ENCODE measurements around the gene ETS1.

The ETS1 gene

GRCh38 chr11:128421577-128422330, 165.6 kb downstream of the ETS1 start:
- DNase-seq: peak; percentile 11

DNA sequence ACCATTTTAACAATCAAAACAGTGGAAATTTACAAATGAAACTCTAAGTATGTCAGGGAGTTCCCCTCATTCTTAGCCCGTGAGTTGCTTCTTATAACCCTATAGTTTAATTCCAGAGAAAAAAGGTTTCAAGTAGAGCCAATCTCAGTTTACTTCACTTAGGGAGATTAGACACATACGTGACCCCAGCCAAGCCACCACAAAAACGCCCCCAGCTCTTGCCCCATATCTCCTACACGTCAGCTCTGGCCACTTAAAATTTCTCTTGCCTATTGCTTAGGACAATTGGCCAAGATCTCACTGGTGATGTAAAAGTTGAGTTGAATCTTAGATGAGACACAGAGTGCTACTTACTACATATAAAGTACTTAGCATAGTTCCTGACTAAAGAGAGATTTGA, 166.4 kb downstream of the ETS1 start:
- no peak for DNase-seq

GRCh38 chr11:128420265-128420664, 167.1 kb downstream of the ETS1 start:
- no peak for DNase-seq

DNA sequence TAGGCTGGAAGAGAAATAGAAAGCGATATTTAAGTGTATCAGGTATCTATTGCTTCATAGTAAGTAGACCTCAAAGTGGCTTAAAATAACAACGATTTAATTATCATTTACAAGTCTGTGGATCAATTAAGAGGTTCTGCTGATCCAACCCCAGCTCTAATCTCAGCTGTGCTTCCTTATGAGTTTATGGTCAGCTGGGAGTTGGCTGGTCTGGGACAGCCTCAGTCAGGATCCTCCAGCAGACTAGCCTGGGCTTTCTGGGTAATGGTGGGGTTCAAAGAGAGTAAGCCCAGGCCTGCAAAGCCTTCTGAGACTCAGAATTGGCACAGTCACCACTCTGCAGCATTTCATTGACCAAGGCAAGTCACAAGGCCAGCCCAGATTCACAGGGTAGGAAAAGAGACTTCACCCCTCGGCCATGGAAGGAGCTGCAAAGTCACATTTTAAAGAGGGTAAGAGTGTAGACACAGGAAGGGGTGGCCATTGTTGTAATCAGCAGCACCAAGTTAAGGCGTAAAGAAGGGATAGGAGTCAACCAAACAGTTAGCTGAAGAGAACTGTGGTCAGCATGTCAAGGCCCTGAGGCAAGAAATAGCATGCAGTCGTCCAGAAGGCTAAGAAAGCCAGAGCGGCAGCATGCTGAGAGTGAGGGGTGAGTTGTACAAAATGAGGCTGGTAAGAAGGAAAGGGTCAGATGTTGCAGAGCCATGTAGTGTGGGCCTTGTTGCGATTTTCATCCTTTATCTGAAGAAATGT, 168.2 kb downstream of the ETS1 start:
- no peak for DNase-seq

GRCh38 chr11:128417607-128418324, 169.6 kb downstream of the ETS1 start:
- no peak for DNase-seq

GRCh38 chr11:128416976-128417375, 170.4 kb downstream of the ETS1 start:
- no peak for DNase-seq

DNA sequence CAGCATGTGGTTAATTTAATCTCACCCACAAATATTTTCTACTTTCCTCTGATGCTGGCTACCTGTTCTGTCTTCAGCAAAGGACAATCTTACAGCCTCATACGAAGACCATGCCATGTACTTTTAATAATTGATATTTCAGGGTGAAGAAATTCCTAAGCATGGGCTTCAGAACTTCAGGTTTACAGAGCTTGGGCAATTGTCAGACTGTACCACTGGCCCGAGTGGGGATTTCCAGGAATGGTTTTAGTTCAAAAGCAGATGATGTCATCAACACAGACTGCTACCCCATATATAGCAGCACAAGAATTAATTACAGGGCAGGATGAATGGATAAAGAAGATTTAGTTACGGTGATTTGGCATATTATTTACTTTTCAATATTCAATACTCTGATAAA, 171.8 kb downstream of the ETS1 start:
- DNase-seq: no peak

GRCh38 chr11:128412847-128413791, 174.2 kb downstream of the ETS1 start:
- no peak for DNase-seq

DNA sequence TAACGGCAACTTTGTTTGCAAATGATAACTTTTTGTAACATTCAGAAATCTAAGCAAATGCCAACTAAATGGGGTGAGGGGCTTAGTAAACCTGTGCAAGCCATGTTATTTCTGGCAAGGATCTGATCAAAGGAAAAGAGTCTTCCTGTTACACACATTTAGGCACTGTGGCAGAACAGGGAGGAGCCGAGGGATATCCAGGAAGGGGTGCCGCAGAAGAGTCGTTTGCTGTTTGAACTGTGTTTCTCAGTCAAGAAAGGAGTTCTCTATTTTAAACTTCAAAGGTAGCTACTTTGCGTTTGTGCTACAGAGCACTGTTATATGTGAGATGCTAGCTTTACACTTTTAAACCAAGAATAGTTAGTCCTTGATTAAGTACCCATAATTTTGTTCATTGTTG, 175.5 kb downstream of the ETS1 start:
- no peak for DNase-seq

DNA sequence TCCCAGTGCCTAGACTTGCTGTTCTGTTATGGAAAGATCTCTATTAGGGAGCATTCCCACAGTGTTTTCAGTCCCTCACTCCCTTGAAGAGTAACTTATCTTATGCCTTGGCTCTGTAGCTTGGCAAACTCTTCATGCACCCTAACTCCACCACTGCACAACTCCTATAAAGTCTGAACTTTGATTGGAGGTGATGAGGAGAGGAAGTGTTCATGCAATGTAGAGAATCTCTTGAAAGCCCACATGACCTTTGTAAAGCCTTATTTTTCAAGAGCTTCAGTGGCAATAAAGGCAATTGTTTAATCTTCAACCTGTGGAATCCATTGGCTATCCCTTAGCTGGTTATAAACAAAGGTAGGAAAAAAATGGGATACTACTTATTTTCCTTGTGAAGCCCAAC, 176.2 kb downstream of the ETS1 start:
- no peak for DNase-seq

- DNase-seq: no peak
Observed at GRCh38 chr11:128409476-128409875, 177.9 kb downstream of the ETS1 start.

Measured in stimulated activated CD4-positive, alpha-beta T cell treated with anti-CD3 and anti-CD28 coated beads, Interleukin-4, amount 100 ng/mL, for 24 hours (primary cell).